GM23338 (cell line): Measurements from ENCODE around the gene CELF2.

ENCODE experiments used
- CREB1 ChIP-seq: fragments of 250-450 bp; sonication (Bioruptor Pico); IDR thresholded peaks from 2 replicates; pipeline ENCODE4 v1.5.0; 2020; ENCODE audit warnings: low read depth, mild to moderate bottlenecking, moderate library complexity
- EZH2 ChIP-seq: fragments of 200-600 bp; sonication (generic); IDR thresholded peaks from one replicate; pipeline ENCODE4 v1.8.0; 2017; ENCODE audit warnings: antibody characterized with exemption, mild to moderate bottlenecking, low read depth; ENCODE audit not compliant: unreplicated experiment
- EZH2phosphoT487 ChIP-seq: fragments of 200-600 bp; sonication (generic); IDR thresholded peaks from one replicate; pipeline ENCODE4 v1.8.1; 2018; ENCODE audit warnings: antibody characterized with exemption; ENCODE audit not compliant: unreplicated experiment
- JUNB ChIP-seq: IDR thresholded peaks from one replicate; pipeline ENCODE4 v1.6.1; 2016; ENCODE audit warnings: antibody characterized with exemption; ENCODE audit not compliant: unreplicated experiment
- POLR2AphosphoS5 ChIP-seq: IDR thresholded peaks from 2 replicates; pipeline ENCODE4 v1.6.1; 2016; ENCODE audit warnings: antibody characterized with exemption, low read depth
- ZNF331 ChIP-seq: fragments of 250-450 bp; sonication (Bioruptor Pico); IDR thresholded peaks from 2 replicates; pipeline ENCODE4 v1.5.0; 2020; ENCODE audit warnings: low read depth, mild to moderate bottlenecking, moderate library complexity
- TF ChIP-seq, protein P1 (sequence below): IDR thresholded peaks from one replicate; pipeline ENCODE4 v1.6.1; 2018; ENCODE audit warnings: antibody characterized with exemption; ENCODE audit not compliant: unreplicated experiment
- TF ChIP-seq, protein P2 (sequence below), 2 experiments: fragments of 200-600 bp in 1 of 2; sonication (generic) in 1 of 2; conservative IDR thresholded peaks; 2 replicates each; pipeline versions ENCODE4 v1.5.1 to v1.6.1; 2016 to 2017; ENCODE audit warnings: antibody characterized with exemption in 2 of 2, low read depth in 2 of 2, mild to moderate bottlenecking in 2 of 2, moderate library complexity in 1 of 2

DNA sequence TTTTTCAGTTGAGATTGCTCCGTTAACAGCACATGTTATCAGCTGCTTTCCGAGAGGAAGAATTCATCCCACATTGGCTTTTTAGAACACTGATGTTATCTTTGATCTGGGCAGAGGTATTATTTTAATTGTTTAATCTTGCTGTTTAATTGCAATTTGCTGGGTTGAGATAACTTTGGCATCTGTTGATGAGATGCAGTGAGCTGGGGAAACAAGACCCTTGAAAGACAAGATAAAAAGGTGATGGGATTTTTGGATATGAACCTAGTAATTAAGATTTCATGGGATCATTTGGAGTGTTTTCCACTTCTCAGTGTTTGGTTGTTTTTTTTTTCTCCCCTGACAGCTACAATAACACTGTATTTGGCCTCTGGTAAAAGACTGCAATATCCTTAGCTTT lies 4.5 kb downstream of the CELF2 start:
- TF ChIP-seq, protein P1, sequence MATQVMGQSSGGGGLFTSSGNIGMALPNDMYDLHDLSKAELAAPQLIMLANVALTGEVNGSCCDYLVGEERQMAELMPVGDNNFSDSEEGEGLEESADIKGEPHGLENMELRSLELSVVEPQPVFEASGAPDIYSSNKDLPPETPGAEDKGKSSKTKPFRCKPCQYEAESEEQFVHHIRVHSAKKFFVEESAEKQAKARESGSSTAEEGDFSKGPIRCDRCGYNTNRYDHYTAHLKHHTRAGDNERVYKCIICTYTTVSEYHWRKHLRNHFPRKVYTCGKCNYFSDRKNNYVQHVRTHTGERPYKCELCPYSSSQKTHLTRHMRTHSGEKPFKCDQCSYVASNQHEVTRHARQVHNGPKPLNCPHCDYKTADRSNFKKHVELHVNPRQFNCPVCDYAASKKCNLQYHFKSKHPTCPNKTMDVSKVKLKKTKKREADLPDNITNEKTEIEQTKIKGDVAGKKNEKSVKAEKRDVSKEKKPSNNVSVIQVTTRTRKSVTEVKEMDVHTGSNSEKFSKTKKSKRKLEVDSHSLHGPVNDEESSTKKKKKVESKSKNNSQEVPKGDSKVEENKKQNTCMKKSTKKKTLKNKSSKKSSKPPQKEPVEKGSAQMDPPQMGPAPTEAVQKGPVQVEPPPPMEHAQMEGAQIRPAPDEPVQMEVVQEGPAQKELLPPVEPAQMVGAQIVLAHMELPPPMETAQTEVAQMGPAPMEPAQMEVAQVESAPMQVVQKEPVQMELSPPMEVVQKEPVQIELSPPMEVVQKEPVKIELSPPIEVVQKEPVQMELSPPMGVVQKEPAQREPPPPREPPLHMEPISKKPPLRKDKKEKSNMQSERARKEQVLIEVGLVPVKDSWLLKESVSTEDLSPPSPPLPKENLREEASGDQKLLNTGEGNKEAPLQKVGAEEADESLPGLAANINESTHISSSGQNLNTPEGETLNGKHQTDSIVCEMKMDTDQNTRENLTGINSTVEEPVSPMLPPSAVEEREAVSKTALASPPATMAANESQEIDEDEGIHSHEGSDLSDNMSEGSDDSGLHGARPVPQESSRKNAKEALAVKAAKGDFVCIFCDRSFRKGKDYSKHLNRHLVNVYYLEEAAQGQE = no peak
- TF ChIP-seq, protein P2, sequence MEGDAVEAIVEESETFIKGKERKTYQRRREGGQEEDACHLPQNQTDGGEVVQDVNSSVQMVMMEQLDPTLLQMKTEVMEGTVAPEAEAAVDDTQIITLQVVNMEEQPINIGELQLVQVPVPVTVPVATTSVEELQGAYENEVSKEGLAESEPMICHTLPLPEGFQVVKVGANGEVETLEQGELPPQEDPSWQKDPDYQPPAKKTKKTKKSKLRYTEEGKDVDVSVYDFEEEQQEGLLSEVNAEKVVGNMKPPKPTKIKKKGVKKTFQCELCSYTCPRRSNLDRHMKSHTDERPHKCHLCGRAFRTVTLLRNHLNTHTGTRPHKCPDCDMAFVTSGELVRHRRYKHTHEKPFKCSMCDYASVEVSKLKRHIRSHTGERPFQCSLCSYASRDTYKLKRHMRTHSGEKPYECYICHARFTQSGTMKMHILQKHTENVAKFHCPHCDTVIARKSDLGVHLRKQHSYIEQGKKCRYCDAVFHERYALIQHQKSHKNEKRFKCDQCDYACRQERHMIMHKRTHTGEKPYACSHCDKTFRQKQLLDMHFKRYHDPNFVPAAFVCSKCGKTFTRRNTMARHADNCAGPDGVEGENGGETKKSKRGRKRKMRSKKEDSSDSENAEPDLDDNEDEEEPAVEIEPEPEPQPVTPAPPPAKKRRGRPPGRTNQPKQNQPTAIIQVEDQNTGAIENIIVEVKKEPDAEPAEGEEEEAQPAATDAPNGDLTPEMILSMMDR (conservative IDR thresholded peaks at IDR 0.05; ENCODE audit: low read depth in 2 of 2) = no peak
- no peak for TF ChIP-seq POLR2AphosphoS5
- TF ChIP-seq EZH2 = no peak
- TF ChIP-seq JUNB = no peak
- TF ChIP-seq ZNF331 = no peak
- TF ChIP-seq EZH2phosphoT487 = no peak
- TF ChIP-seq CREB1 (CRISPR knock-in tag) = no peak
